Panc1 (cell line): ENCODE results near the gene IPO11. TPM values are rescaled to one million over a fixed set of nuclear protein-coding genes. Genes with fewer than 3 reads are reported as not detected.

Experiments
- ATAC-seq: fragments of 200-7000 bp; cut with Tn5 transposase; 2 replicates; pipeline ENCODE4 v1.9.1; 2020; ENCODE audit warnings: mild to moderate bottlenecking, moderate library complexity
- BruUV-seq: library from RNA; stranded (reverse); fragments of 400-500 nt; replicated peaks from 2 replicates; lab custom pipeline; 2021; lab: Mats Ljungman, UMichigan
- CTCF ChIA-PET: fragments of 300-600 bp; sonication (Branson Sonifier 250); formaldehyde crosslinking; loops from one replicate; lab custom pipeline; 2022; ENCODE audit warnings: antibody characterized with exemption; lab: Charles Lee
- POLR2A ChIA-PET: fragments of 300-600 bp; sonication (Branson Sonifier 250); formaldehyde crosslinking; loops from one replicate; lab custom pipeline; 2022; ENCODE audit warnings: antibody characterized with exemption; lab: Charles Lee
- DNase-seq: peaks from one replicate; pipeline ENCODE4 v3.0.0-alpha.2; 2010; ENCODE audit warnings: low read depth, low spot score
- H3K27ac ChIP-seq: 2 replicates; pipeline ENCODE4 v1.5.1; 2011; ENCODE audit warnings: mild to moderate bottlenecking, low read length, inconsistent platforms
- H3K27me3 ChIP-seq: fragments of 200-500 bp; sonication (Bioruptor generic); 2 replicates; pipeline ENCODE4 v1.6.0; 2014; ENCODE audit warnings: low read length, inconsistent platforms; ENCODE audit not compliant: control insufficient read depth, insufficient read depth
- H3K36me3 ChIP-seq: fragments of 200-500 bp; sonication (Bioruptor generic); 2 replicates; pipeline ENCODE4 v1.5.1; 2014; ENCODE audit warnings: inconsistent platforms, mild to moderate bottlenecking, low read length, moderate library complexity; ENCODE audit not compliant: control insufficient read depth, insufficient read depth
- H3K4me1 ChIP-seq: 2 replicates; pipeline ENCODE4 v1.5.1; 2011; ENCODE audit warnings: inconsistent platforms, mild to moderate bottlenecking, low read length, moderate library complexity; ENCODE audit not compliant: control insufficient read depth, insufficient read depth
- H3K4me3 ChIP-seq, 2 experiments: 2 replicates each; pipeline ENCODE4 v1.5.1; 2011 to 2012; ENCODE audit warnings: low read depth in 2 of 2, low read length in 2 of 2, mild to moderate bottlenecking in 2 of 2, inconsistent platforms in 1 of 2, moderate library complexity in 1 of 2
- H3K9me3 ChIP-seq: fragments of 200-500 bp; sonication (Bioruptor generic); 2 replicates; pipeline ENCODE4 v1.5.1; 2014; ENCODE audit warnings: low read depth, mild to moderate bottlenecking, inconsistent platforms, low read length, moderate library complexity; ENCODE audit not compliant: control insufficient read depth, insufficient read depth
- CTCF ChIP-seq: fragments of 450-650 bp; IDR thresholded peaks from 2 replicates; pipeline ENCODE4 v1.5.1; 2017; ENCODE audit warnings: mild to moderate bottlenecking
- POLR2AphosphoS5 ChIP-seq: IDR thresholded peaks from 2 replicates; pipeline ENCODE4 v1.6.1; 2012; ENCODE audit warnings: mild to moderate bottlenecking, low read depth, low read length, moderate library complexity
- SIN3A ChIP-seq: IDR thresholded peaks from 2 replicates; pipeline ENCODE4 v1.6.1; 2012; ENCODE audit warnings: low read depth, mild to moderate bottlenecking, low read length, moderate library complexity, borderline replicate concordance; ENCODE audit not compliant: insufficient read depth
- TCF7L2 ChIP-seq: IDR thresholded peaks from 2 replicates; pipeline ENCODE4 v1.6.1; 2011; ENCODE audit warnings: mild to moderate bottlenecking, low read depth, low read length, inconsistent platforms
- in situ Hi-C: cut with HindIII; loops from 2 replicates; pipeline ENCODE4 v1.10.0; 2016; ENCODE audit warnings: low sequenced_read_pairs, low pct_unique_long_range_greater_than_20kb
- intact Hi-C: fragments of 100-400 bp; cut with micrococcal nuclease; formaldehyde crosslinking; loops from one replicate; pipeline ENCODE4 v1.10.0; 2022; ENCODE audit not compliant: unreplicated experiment
- total RNA-seq: library from RNA; stranded (reverse); gene quantifications from one replicate; pipeline ENCODE4 v1.2.1, GENCODE V29; 2021; ENCODE audit not compliant: unreplicated experiment
- TF ChIP-seq, protein P1 (sequence below), 2 experiments: IDR thresholded peaks; 2 replicates each; pipeline ENCODE4 v1.6.1; 2011 to 2012; ENCODE audit warnings: low read depth in 2 of 2, control low read depth in 1 of 2, low read length in 1 of 2, mild to moderate bottlenecking in 1 of 2, moderate library complexity in 1 of 2; ENCODE audit not compliant: insufficient read depth in 1 of 2

Gene IPO11
- total RNA-seq, 1 experiment from 2014 or later = 39.8 TPM

DNA sequence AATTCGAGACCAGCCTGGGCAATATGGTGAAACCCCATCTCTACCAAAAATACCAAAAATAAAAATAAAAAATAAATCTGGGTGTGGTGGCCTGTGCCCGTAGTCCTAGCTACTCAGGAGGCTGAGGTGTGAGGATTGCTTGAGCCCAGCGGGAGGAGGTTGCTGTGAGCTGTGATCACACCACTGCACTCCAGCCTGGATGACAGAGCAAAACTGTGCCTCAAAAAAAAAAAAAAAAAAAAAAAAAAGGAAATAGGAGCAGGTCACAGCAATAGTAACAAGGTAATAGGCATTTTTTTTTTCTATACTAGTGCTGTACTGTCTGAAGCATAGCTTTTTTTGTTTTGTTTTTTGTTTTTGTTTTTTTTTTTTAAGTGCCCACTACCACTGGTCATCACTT, 171.8 kb downstream of the IPO11 start:
- POLR2A ChIA-PET = interaction anchor here (0.5 to 0.7 kb wide), 2 partner anchors 29 to 1253 kb away, joined by 5 to 18 read pairs; no protein-coding TSS in a partner anchor
- ATAC-seq (no peak), DNase-seq (no peak)
- no peaks in the 10 kb centered on the region for H3K9me3 ChIP-seq
- BruUV-seq = no TSS peak
- TF ChIP-seq CTCF (no peak), TCF7L2 (no peak), SIN3A (no peak), POLR2AphosphoS5 (no peak)
- TF ChIP-seq, protein P1, sequence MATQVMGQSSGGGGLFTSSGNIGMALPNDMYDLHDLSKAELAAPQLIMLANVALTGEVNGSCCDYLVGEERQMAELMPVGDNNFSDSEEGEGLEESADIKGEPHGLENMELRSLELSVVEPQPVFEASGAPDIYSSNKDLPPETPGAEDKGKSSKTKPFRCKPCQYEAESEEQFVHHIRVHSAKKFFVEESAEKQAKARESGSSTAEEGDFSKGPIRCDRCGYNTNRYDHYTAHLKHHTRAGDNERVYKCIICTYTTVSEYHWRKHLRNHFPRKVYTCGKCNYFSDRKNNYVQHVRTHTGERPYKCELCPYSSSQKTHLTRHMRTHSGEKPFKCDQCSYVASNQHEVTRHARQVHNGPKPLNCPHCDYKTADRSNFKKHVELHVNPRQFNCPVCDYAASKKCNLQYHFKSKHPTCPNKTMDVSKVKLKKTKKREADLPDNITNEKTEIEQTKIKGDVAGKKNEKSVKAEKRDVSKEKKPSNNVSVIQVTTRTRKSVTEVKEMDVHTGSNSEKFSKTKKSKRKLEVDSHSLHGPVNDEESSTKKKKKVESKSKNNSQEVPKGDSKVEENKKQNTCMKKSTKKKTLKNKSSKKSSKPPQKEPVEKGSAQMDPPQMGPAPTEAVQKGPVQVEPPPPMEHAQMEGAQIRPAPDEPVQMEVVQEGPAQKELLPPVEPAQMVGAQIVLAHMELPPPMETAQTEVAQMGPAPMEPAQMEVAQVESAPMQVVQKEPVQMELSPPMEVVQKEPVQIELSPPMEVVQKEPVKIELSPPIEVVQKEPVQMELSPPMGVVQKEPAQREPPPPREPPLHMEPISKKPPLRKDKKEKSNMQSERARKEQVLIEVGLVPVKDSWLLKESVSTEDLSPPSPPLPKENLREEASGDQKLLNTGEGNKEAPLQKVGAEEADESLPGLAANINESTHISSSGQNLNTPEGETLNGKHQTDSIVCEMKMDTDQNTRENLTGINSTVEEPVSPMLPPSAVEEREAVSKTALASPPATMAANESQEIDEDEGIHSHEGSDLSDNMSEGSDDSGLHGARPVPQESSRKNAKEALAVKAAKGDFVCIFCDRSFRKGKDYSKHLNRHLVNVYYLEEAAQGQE (IDR thresholded peaks at IDR 0.05; ENCODE audit: insufficient read depth in 1 of 2, low read depth in 2 of 2, low read length in 1 of 2) = no peak
- H3K4me3 ChIP-seq = no peak overlapping the region
- intact Hi-C loops (no loop called here), in situ Hi-C loops (no loop called here)
- no peaks in the 10 kb centered on the region for H3K4me1 ChIP-seq
- H3K27ac ChIP-seq = no peak overlapping the region
- no peaks in the 10 kb centered on the region for H3K36me3 ChIP-seq
- H3K27me3 ChIP-seq = no peaks in the 10 kb centered on the region
- CTCF ChIA-PET = no interaction called here

- Histone ChIP-seq H3K36me3 (no peaks in the 10 kb centered on the region), H3K4me1 (no peaks in the 10 kb centered on the region), H3K27ac (no peak overlapping the region), H3K9me3 (no peaks in the 10 kb centered on the region), H3K27me3 (no peaks in the 10 kb centered on the region), H3K4me3 (no peak overlapping the region)
- in situ Hi-C loops (no loop called here), intact Hi-C loops (no loop called here)
- ATAC-seq = no peak
- BruUV-seq = no TSS peak
- POLR2A ChIA-PET = interaction anchor here (0.7 kb wide), 1 partner anchor 169 kb away, joined by 5 read pairs; no protein-coding TSS in a partner anchor
- no peak for TF ChIP-seq CTCF
- TF ChIP-seq POLR2AphosphoS5 = no peak
- TF ChIP-seq, protein P1 (IDR thresholded peaks at IDR 0.05; ENCODE audit: insufficient read depth in 1 of 2, low read depth in 2 of 2, low read length in 1 of 2) = no peak
- TF ChIP-seq SIN3A = no peak
- no peak for TF ChIP-seq TCF7L2
- CTCF ChIA-PET = no interaction called here
- DNase-seq = no peak
Observed at GRCh38 chr5:62585306-62585705, 172.7 kb downstream of the IPO11 start.
